ENCODE results near the gene HOXC4.
A peak's percentile ranks its signal among the peaks of the same experiment; 100 is the strongest.

The HOXC4 gene

GRCh38 chr12:54015018-54015931 lies 38.4 kb upstream of the HOXC4 start:
- no peak for DNase-seq (ENCODE audit: low read depth in 2 of 2)

GRCh38 chr12:54016051-54016450 lies 37.6 kb upstream of the HOXC4 start:
- no peak for DNase-seq (ENCODE audit: low read depth in 2 of 2)

GRCh38 chr12:54016478-54016964 lies 37.1 kb upstream of the HOXC4 start:
- no peak for DNase-seq (ENCODE audit: low read depth in 2 of 2)

GRCh38 chr12:54017027-54017788 lies 36.4 kb upstream of the HOXC4 start:
- DNase-seq (ENCODE audit: low read depth in 2 of 2) = no peak

- peak; percentile 35 to 50 for DNase-seq (ENCODE audit: low read depth in 2 of 2)
Observed at GRCh38 chr12:54017878-54018467, 35.7 kb upstream of the HOXC4 start.

- DNase-seq (ENCODE audit: low read depth in 2 of 2) = no peak
Observed at GRCh38 chr12:54018468-54018984, 35.1 kb upstream of the HOXC4 start.

- DNase-seq (ENCODE audit: low read depth in 2 of 2) = no peak
Observed at GRCh38 chr12:54019091-54019811, 34.4 kb upstream of the HOXC4 start.

GRCh38 chr12:54019924-54020590 lies 33.6 kb upstream of the HOXC4 start:
- DNase-seq (ENCODE audit: low read depth in 2 of 2) = no peak

GRCh38 chr12:54020591-54021405 lies 32.8 kb upstream of the HOXC4 start:
- DNase-seq (ENCODE audit: low read depth in 2 of 2) = no peak

- DNase-seq (ENCODE audit: low read depth in 2 of 2) = no peak
Observed at GRCh38 chr12:54021432-54022013, 32.1 kb upstream of the HOXC4 start.

- no peak for DNase-seq (ENCODE audit: low read depth in 2 of 2)
Observed at GRCh38 chr12:54022960-54023884, 30.4 kb upstream of the HOXC4 start.

- no peak for DNase-seq (ENCODE audit: low read depth in 2 of 2)
Observed at GRCh38 chr12:54024127-54024526, 29.5 kb upstream of the HOXC4 start.

GRCh38 chr12:54024581-54025305 lies 28.9 kb upstream of the HOXC4 start:
- no peak for DNase-seq (ENCODE audit: low read depth in 2 of 2)

GRCh38 chr12:54025499-54026405 lies 27.9 kb upstream of the HOXC4 start:
- DNase-seq (ENCODE audit: low read depth in 2 of 2) = no peak

GRCh38 chr12:54026640-54027441 lies 26.8 kb upstream of the HOXC4 start:
- no peak for DNase-seq (ENCODE audit: low read depth in 2 of 2)

GRCh38 chr12:54027442-54027786 lies 26.2 kb upstream of the HOXC4 start:
- DNase-seq (ENCODE audit: low read depth in 2 of 2) = no peak
